Measurements from ENCODE around the gene CCDC86.

- TF ChIP-seq POLR2A (IDR thresholded peaks at IDR 0.05; ENCODE audit: low read length): no peak
- TF ChIP-seq BHLHE40 (IDR thresholded peaks at IDR 0.05; ENCODE audit: low read depth, low read length): no peak
These were observed 9.6 kb downstream of the CCDC86 start for GRCh38 chr11:60851327-60852104.
